ENCODE data around the gene UNC119. TPM values are rescaled to one million over a fixed set of nuclear protein-coding genes. Genes with fewer than 3 reads are reported as not detected.

UNC119 gene
- total and polyA plus RNA-seq, 9 donors = 14.4 to 27.3 (median 19.3) TPM

DNA sequence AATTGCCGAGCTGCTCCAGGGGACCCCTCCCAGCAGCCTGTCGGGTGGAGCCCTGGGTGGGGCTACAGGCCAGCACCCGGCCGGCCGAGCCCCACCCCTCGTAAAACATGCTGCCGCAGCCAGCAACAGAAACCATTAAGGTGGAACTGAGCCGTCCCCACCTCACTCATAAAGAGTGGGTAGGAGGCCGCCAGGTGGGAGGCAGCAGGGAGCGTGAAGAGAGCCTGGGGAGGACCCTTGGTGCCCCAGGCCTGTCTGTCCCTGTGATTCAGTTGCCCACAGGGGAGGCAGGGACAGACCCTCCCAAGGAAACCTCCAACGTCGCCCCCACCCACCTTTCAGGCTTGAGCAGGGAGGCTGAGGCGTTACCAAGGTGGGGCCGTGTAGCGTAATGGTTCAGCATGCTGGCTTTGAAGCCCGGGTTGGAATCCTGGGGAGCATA lies 37.8 kb downstream of the UNC119 start:
- 39 to 51% (median 46%) methylated on average over 16 of the region's 16 CpGs for WGBS, 3 donors
- no peaks in the 10 kb centered on the region for H3K27me3 ChIP-seq
- TF ChIP-seq EP300 (IDR thresholded peaks at IDR 0.05) (no peak), CTCF (IDR thresholded peaks at IDR 0.05) (no peak), POLR2A (IDR thresholded peaks at IDR 0.05) (no peak)
- no peaks in the 10 kb centered on the region for H3K36me3 ChIP-seq
- intact Hi-C loops (cut with DNase I) = no loop called here
- DNase-seq = no peak
- no peaks in the 10 kb centered on the region for H3K9me3 ChIP-seq
- no peak overlapping the region for H3K4me3 ChIP-seq
- H3K27ac ChIP-seq = no peak overlapping the region
- no peaks in the 10 kb centered on the region for H3K4me1 ChIP-seq (ENCODE audit: insufficient read depth)

DNA sequence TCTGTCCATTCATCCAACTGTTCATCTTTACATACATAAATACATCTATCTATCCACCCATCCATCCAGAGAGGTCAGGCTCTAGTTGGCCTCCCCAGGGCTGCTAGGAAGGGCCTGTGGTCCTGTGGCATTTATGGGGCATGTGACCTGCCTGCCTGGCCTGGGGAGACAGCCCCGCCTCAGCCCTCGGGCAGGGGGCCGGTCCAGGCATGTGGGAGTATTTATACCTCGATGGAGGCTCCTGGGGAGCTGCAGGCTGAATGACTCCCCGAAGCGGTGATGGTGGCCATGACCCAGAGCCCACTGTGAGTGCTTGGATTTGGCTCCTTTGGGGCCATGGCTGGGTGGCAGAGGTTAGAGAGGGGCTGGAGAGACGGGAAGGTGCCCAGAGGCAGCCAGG lies 38.9 kb downstream of the UNC119 start:
- 24 to 39% (median 25%) methylated on average over 7 of the region's 7 CpGs for WGBS, 3 donors
- Histone ChIP-seq H3K4me1 (ENCODE audit: insufficient read depth) (no peaks in the 10 kb centered on the region), H3K36me3 (no peaks in the 10 kb centered on the region), H3K4me3 (no peak overlapping the region), H3K27me3 (no peaks in the 10 kb centered on the region), H3K27ac (no peak overlapping the region), H3K9me3 (no peaks in the 10 kb centered on the region)
- intact Hi-C loops (cut with DNase I) = no loop called here
- TF ChIP-seq CTCF (IDR thresholded peaks at IDR 0.05) (no peak), POLR2A (IDR thresholded peaks at IDR 0.05) (no peak), EP300 (IDR thresholded peaks at IDR 0.05) (no peak)
- no peak for DNase-seq

GRCh38 chr17:28511858-28512461 lies 40.5 kb downstream of the UNC119 start:
- H3K27ac ChIP-seq = no peak overlapping the region
- no peaks in the 10 kb centered on the region for H3K9me3 ChIP-seq
- 68 to 74% (median 71%) methylated on average over 3 of the region's 3 CpGs for WGBS, 3 donors
- no peak for TF ChIP-seq POLR2A (IDR thresholded peaks at IDR 0.05)
- H3K36me3 ChIP-seq = no peaks in the 10 kb centered on the region
- no peaks in the 10 kb centered on the region for H3K27me3 ChIP-seq
- intact Hi-C loops (cut with DNase I) = no loop called here
- H3K4me3 ChIP-seq = no peak overlapping the region
- no peaks in the 10 kb centered on the region for H3K4me1 ChIP-seq (ENCODE audit: insufficient read depth)
- no peak for DNase-seq

GRCh38 chr17:28509789-28510188 lies 42.6 kb downstream of the UNC119 start:
- 67 to 81% (median 70%) methylated on average over 7 of the region's 7 CpGs for WGBS, 3 donors
- Histone ChIP-seq H3K36me3 (no peaks in the 10 kb centered on the region), H3K4me3 (no peak overlapping the region), H3K27me3 (no peaks in the 10 kb centered on the region), H3K4me1 (ENCODE audit: insufficient read depth) (no peaks in the 10 kb centered on the region), H3K9me3 (no peaks in the 10 kb centered on the region), H3K27ac (no peak overlapping the region)
- intact Hi-C loops (cut with DNase I) = loop anchor here in 1 of 4 donors (5.0 kb wide), 1 partner anchor 283 kb away; no protein-coding TSS in a partner anchor
- no peak for TF ChIP-seq POLR2A (IDR thresholded peaks at IDR 0.05)
- no peak for DNase-seq

GRCh38 chr17:28508211-28508724 lies 44.2 kb downstream of the UNC119 start:
- H3K27me3 ChIP-seq = no peaks in the 10 kb centered on the region
- no peak for TF ChIP-seq EP300 (IDR thresholded peaks at IDR 0.05)
- TF ChIP-seq CTCF (IDR thresholded peaks at IDR 0.05) = no peak
- TF ChIP-seq POLR2A (IDR thresholded peaks at IDR 0.05) = no peak
- 43 to 59% (median 44%) methylated on average over 10 to 11 of the region's 11 CpGs for WGBS, 3 donors
- intact Hi-C loops (cut with DNase I) = loop anchor here in 1 of 4 donors (5.0 kb wide), 1 partner anchor 284 kb away; no protein-coding TSS in a partner anchor
- H3K9me3 ChIP-seq = no peaks in the 10 kb centered on the region
- no peaks in the 10 kb centered on the region for H3K36me3 ChIP-seq
- no peaks in the 10 kb centered on the region for H3K4me1 ChIP-seq (ENCODE audit: insufficient read depth)
- H3K27ac ChIP-seq = no peak overlapping the region
- no peak overlapping the region for H3K4me3 ChIP-seq
- DNase-seq = no peak
